GM06990 (cell line): ENCODE measurements around the gene HBQ1.
A peak's percentile ranks its signal among the peaks of the same experiment; 100 is the strongest.

Source experiments
- DNase-seq: peaks from one replicate; pipeline ENCODE4 v3.0.0-alpha.2; 2011; ENCODE audit not compliant: insufficient read length; ENCODE audit errors: extremely low read depth
- H3K27me3 ChIP-seq: replicated peaks from 2 replicates; pipeline ENCODE4 v1.6.0; 2011; ENCODE audit warnings: low read length; ENCODE audit not compliant: control insufficient read depth, insufficient read depth
- H3K36me3 ChIP-seq: 2 replicates; pipeline ENCODE4 v1.5.1; 2011; ENCODE audit warnings: low read length; ENCODE audit not compliant: control insufficient read depth, insufficient read depth
- H3K4me3 ChIP-seq: replicated peaks from 2 replicates; pipeline ENCODE4 v1.5.1; 2011; ENCODE audit warnings: low read depth, mild to moderate bottlenecking, control low read depth, low read length
- TF ChIP-seq, protein P1 (sequence below): IDR thresholded peaks from 2 replicates; pipeline ENCODE4 v1.5.1; 2011; ENCODE audit warnings: low read length, control low read depth, mild to moderate bottlenecking, inconsistent platforms; ENCODE audit not compliant: insufficient read depth, poor library complexity, severe bottlenecking

HBQ1 gene

DNA sequence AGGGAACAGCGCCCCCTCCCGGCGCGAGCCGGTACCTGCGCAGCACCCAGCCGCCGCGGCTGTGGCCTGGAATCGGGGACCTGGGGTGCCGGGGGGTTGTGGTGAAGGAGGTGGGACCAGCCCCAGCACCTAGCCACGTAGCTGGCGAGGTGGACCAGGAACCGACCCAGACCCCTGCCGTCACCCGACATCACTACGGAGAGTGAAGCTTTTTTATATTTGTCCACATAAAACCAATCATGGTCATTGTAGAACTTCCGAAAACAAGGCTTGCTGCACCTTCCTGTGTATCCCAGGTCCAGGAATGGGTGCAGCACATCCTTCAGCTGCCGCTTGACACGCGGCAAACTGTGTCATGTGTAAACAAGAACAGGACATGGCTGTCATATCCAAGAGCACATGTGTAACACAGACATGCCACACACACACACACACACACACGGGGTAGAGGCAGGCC lies 1.3 kb downstream of the HBQ1 start:
- TF ChIP-seq, protein P1, sequence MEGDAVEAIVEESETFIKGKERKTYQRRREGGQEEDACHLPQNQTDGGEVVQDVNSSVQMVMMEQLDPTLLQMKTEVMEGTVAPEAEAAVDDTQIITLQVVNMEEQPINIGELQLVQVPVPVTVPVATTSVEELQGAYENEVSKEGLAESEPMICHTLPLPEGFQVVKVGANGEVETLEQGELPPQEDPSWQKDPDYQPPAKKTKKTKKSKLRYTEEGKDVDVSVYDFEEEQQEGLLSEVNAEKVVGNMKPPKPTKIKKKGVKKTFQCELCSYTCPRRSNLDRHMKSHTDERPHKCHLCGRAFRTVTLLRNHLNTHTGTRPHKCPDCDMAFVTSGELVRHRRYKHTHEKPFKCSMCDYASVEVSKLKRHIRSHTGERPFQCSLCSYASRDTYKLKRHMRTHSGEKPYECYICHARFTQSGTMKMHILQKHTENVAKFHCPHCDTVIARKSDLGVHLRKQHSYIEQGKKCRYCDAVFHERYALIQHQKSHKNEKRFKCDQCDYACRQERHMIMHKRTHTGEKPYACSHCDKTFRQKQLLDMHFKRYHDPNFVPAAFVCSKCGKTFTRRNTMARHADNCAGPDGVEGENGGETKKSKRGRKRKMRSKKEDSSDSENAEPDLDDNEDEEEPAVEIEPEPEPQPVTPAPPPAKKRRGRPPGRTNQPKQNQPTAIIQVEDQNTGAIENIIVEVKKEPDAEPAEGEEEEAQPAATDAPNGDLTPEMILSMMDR: peak; percentile 84
- peaks cover 2% of the 10 kb centered on the region; the same call in 1 of the 2 replicates for H3K27me3 ChIP-seq
- H3K4me3 ChIP-seq: no peak overlapping the region
- DNase-seq: no peak
- H3K36me3 ChIP-seq: peaks cover 3% of the 10 kb centered on the region

DNA sequence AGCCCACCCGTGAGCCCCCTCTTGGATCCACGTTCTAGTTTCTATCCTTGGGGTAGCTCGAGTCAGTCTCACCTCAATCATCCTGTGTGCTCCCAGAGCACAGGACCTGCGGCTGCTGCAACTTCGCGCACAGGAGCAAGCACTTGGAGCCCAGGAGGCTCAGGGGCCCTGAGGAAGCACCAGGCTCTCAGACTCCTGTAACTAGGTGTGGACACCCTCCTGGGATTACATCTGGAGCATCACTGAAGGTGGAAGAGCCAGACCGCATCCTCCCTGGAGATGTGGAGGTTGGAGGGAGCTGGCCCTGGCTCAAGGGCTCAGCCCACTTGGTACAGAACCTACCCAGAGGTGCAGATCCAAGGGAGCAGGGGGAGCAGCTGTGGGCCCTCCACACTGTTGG lies 2.7 kb downstream of the HBQ1 start:
- H3K27me3 ChIP-seq: no peaks in the 10 kb centered on the region
- H3K4me3 ChIP-seq: no peak overlapping the region
- H3K36me3 ChIP-seq: peaks cover 10% of the 10 kb centered on the region
- TF ChIP-seq, protein P1: no peak
- DNase-seq: no peak

DNA sequence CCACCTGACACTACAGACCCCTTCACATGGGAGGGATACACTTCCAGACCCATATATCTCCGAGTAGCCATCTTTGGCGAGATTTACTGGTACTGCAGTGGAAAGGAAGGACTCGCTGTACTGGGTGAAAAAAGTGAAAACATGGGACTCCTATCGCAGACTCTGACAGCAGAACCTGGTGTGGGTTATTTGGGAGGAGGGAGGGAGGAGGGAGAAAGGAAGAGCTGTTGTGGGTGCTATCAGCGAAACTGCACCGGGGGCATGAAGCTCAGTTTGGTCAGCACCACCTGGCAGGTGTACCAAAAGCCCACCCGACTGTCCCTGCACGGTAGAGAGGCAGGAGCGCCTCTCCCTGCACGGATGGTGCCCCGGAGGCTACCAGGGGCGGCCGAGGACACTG lies 5.0 kb downstream of the HBQ1 start:
- H3K4me3 ChIP-seq: no peak overlapping the region
- H3K36me3 ChIP-seq: peaks cover 25% of the 10 kb centered on the region
- no peak for DNase-seq
- TF ChIP-seq, protein P1: no peak
- H3K27me3 ChIP-seq: no peaks in the 10 kb centered on the region

DNA sequence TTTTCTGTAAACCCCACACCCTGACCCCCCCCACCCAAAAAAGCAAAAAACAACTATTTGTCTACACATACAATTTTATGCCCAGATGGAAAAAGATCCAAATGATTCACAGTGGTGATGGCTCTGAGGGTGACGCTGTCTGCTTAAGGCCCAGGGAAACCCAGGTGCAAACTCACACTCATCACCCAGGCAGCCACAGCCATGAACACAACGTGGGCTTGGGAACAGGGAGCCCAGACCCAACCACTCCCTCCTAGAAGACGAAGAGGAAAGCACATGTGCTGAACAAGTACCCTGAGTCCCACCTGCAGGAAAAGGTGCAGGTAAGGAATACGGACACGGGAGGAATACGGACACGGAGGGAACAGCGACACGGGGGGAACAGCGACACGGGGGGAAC lies 5.4 kb downstream of the HBQ1 start:
- TF ChIP-seq, protein P1: no peak
- Histone ChIP-seq H3K36me3 (peaks cover 25% of the 10 kb centered on the region), H3K27me3 (no peaks in the 10 kb centered on the region), H3K4me3 (no peak overlapping the region)
- DNase-seq: no peak

DNA sequence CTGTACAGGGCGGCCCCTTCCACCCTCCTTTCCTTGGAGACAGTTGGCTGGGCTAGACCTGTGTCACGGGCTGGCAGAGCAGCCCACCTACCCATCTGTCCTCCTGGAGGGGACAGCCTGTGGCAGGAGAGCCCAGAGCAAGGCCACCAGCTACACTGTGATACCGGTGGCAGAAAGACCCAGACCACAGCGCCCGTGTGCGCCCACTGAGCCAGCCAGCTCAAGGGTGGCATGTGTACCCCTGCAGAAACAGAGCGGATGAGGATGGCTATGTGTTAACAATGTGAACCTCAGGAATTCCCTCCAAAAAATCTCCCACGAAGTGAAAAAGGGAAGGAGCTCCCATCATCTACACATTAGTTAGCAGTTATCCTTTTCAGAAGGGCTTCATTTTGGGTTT lies 7.1 kb downstream of the HBQ1 start:
- TF ChIP-seq, protein P1: no peak
- no peak for DNase-seq
- peaks cover 31% of the 10 kb centered on the region for H3K36me3 ChIP-seq
- H3K27me3 ChIP-seq: no peaks in the 10 kb centered on the region
- H3K4me3 ChIP-seq: no peak overlapping the region

DNA sequence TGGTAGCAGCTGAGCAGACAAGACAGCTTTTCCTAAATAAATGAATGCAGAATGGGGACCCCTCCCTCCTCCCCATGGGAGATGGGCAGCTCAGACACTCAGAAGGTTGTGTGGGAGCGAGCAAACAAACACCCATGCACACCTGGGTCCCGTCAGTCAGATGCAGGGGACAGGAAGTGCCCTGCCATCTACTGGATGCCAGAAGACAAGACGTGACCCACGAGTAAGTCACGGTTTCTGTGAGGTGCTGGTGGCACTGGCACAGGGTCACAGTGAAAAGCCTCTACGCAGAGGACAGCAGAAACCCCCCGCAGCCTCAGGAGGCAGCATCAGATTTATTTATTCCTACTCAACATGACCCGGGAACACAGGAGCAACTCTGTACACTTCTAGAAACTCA lies 8.4 kb downstream of the HBQ1 start:
- peaks cover 33% of the 10 kb centered on the region for H3K36me3 ChIP-seq
- TF ChIP-seq, protein P1: peak; percentile 26
- H3K4me3 ChIP-seq: no peak overlapping the region
- no peaks in the 10 kb centered on the region for H3K27me3 ChIP-seq
- no peak for DNase-seq
